GM19452 (cell line): Measurements from ENCODE around the gene FLVCR1.
"Not testable (repeated sequence)": the region's sequence is repeated elsewhere in the genome, so short reads cannot be mapped to it uniquely, and the experiment has no call there.

Experiments used
- ATAC-seq: cut with Tn5 transposase; IDR thresholded peaks from one replicate; pipeline ENCODE4 v1.9.1; 2021; ENCODE audit not compliant: unreplicated experiment

Gene FLVCR1

GRCh38 chr1:212860713-212861581 is 2.9 kb downstream of the FLVCR1 start:
- ATAC-seq = no peak

GRCh38 chr1:212862111-212862690 is 4.1 kb downstream of the FLVCR1 start:
- ATAC-seq = no peak

- not testable (repeated sequence) for ATAC-seq
These were observed 5.3 kb downstream of the FLVCR1 start for GRCh38 chr1:212863345-212863744.

GRCh38 chr1:212864201-212864600 is 6.1 kb downstream of the FLVCR1 start:
- no peak for ATAC-seq

GRCh38 chr1:212867192-212867591 is 9.1 kb downstream of the FLVCR1 start:
- no peak for ATAC-seq

GRCh38 chr1:212871976-212872375 is 13.9 kb downstream of the FLVCR1 start:
- no peak for ATAC-seq

GRCh38 chr1:212873518-212873917 is 15.4 kb downstream of the FLVCR1 start:
- ATAC-seq = peak; percentile 83

- no peak for ATAC-seq
These were observed 20.3 kb downstream of the FLVCR1 start for GRCh38 chr1:212878418-212878817.

- no peak for ATAC-seq
These were observed 22.0 kb downstream of the FLVCR1 start for GRCh38 chr1:212879947-212880690.

- ATAC-seq = no peak
These were observed 26.5 kb downstream of the FLVCR1 start for GRCh38 chr1:212884592-212884991.

- no peak for ATAC-seq
These were observed 34.0 kb downstream of the FLVCR1 start for GRCh38 chr1:212892108-212892507.

GRCh38 chr1:212899845-212900244 is 41.8 kb downstream of the FLVCR1 start:
- ATAC-seq = no peak

- ATAC-seq = no peak
These were observed 43.2 kb downstream of the FLVCR1 start for GRCh38 chr1:212901290-212901689.

GRCh38 chr1:212902054-212902453 is 44.0 kb downstream of the FLVCR1 start:
- ATAC-seq = no peak

- no peak for ATAC-seq
These were observed 45.6 kb downstream of the FLVCR1 start for GRCh38 chr1:212903664-212904063.

- ATAC-seq = not testable (repeated sequence)
These were observed 50.0 kb downstream of the FLVCR1 start for GRCh38 chr1:212908071-212908470.

- ATAC-seq = no peak
These were observed 50.9 kb downstream of the FLVCR1 start for GRCh38 chr1:212908971-212909370.

- ATAC-seq = no peak
These were observed 51.6 kb downstream of the FLVCR1 start for GRCh38 chr1:212909652-212910063.

- not testable (repeated sequence) for ATAC-seq
These were observed 52.1 kb downstream of the FLVCR1 start for GRCh38 chr1:212910213-212910612.

- ATAC-seq = not testable (repeated sequence)
These were observed 55.6 kb downstream of the FLVCR1 start for GRCh38 chr1:212913638-212914037.

GRCh38 chr1:212914110-212914509 is 56.0 kb downstream of the FLVCR1 start:
- ATAC-seq = not testable (repeated sequence)

GRCh38 chr1:212914789-212915188 is 56.7 kb downstream of the FLVCR1 start:
- no peak for ATAC-seq
